ENCODE measurements around the gene VAV1. TPM values are rescaled to one million over a fixed set of nuclear protein-coding genes. Genes with fewer than 3 reads are reported as not detected.

VAV1 gene
- total RNA-seq, 1 donor from 2014 or later: not detected

GRCh38 chr19:6856749-6857372 is 84.4 kb downstream of the VAV1 start:
- DNase-seq (ENCODE audit: low read depth, low spot score): no peak
- Mint-ChIP-seq H3K36me3 (ENCODE audit: low read depth) (no peaks in the 10 kb centered on the region), H3K27ac (ENCODE audit: unreplicated experiment) (no peak overlapping the region), H3K4me1 (no peaks in the 10 kb centered on the region), H3K27me3 (ENCODE audit: low read depth) (peaks cover 34% of the 10 kb centered on the region), H3K9me3 (no peaks in the 10 kb centered on the region), H3K4me3 (no peak overlapping the region)
- no peak for TF ChIP-seq CTCF (conservative IDR thresholded peaks at IDR 0.05)

GRCh38 chr19:6861683-6862286 is 89.3 kb downstream of the VAV1 start:
- Mint-ChIP-seq H3K4me3 (no peak overlapping the region), H3K9me3 (no peaks in the 10 kb centered on the region), H3K27me3 (ENCODE audit: low read depth) (peaks cover 38% of the 10 kb centered on the region), H3K27ac (ENCODE audit: unreplicated experiment) (no peak overlapping the region), H3K4me1 (peaks cover 10% of the 10 kb centered on the region), H3K36me3 (ENCODE audit: low read depth) (no peaks in the 10 kb centered on the region)
- no peak for TF ChIP-seq CTCF (conservative IDR thresholded peaks at IDR 0.05)
- DNase-seq (ENCODE audit: low read depth, low spot score): no peak

GRCh38 chr19:6862673-6863078 is 90.2 kb downstream of the VAV1 start:
- Mint-ChIP-seq H3K9me3 (no peaks in the 10 kb centered on the region), H3K27me3 (ENCODE audit: low read depth) (peaks cover 38% of the 10 kb centered on the region), H3K4me3 (peak overlapping the region; percentile 48), H3K27ac (ENCODE audit: unreplicated experiment) (no peak overlapping the region), H3K4me1 (peaks cover 10% of the 10 kb centered on the region), H3K36me3 (ENCODE audit: low read depth) (no peaks in the 10 kb centered on the region)
- peak; percentile 85 for TF ChIP-seq CTCF (conservative IDR thresholded peaks at IDR 0.05)
- DNase-seq (ENCODE audit: low read depth, low spot score): peak; percentile 81

GRCh38 chr19:6864325-6864940 is 91.9 kb downstream of the VAV1 start:
- Mint-ChIP-seq H3K36me3 (ENCODE audit: low read depth) (no peaks in the 10 kb centered on the region), H3K9me3 (no peaks in the 10 kb centered on the region), H3K4me3 (no peak overlapping the region), H3K4me1 (peaks cover 10% of the 10 kb centered on the region), H3K27ac (ENCODE audit: unreplicated experiment) (no peak overlapping the region), H3K27me3 (ENCODE audit: low read depth) (peaks cover 47% of the 10 kb centered on the region)
- TF ChIP-seq CTCF (conservative IDR thresholded peaks at IDR 0.05): no peak
- no peak for DNase-seq (ENCODE audit: low read depth, low spot score)

- Mint-ChIP-seq H3K4me3 (no peak overlapping the region), H3K27ac (ENCODE audit: unreplicated experiment) (no peak overlapping the region), H3K4me1 (peaks cover 10% of the 10 kb centered on the region), H3K36me3 (ENCODE audit: low read depth) (no peaks in the 10 kb centered on the region), H3K9me3 (peaks cover 2% of the 10 kb centered on the region), H3K27me3 (ENCODE audit: low read depth) (peaks cover 59% of the 10 kb centered on the region)
- no peak for DNase-seq (ENCODE audit: low read depth, low spot score)
- no peak for TF ChIP-seq CTCF (conservative IDR thresholded peaks at IDR 0.05)
Observed at GRCh38 chr19:6865849-6866248, 93.3 kb downstream of the VAV1 start.
